Fibroblast of villous mesenchyme (primary cell): ENCODE measurements around the gene CCDC107. TPM values are rescaled to one million over a fixed set of nuclear protein-coding genes. Genes with fewer than 3 reads are reported as not detected.

Source experiments
- DNase-seq: peaks from one replicate; pipeline ENCODE4 v3.0.0-alpha.2; 2010; ENCODE audit warnings: low read depth
- H3K4me3 ChIP-seq: 2 replicates; pipeline ENCODE4 v1.5.1; 2011; ENCODE audit warnings: low read depth, mild to moderate bottlenecking, low read length
- total RNA-seq: library from RNA; depleted of rRNA; stranded (reverse); fragments of >200 nt; gene quantifications from 2 replicates; pipeline ENCODE4 v1.2.3, GENCODE V29; 2012
- TF ChIP-seq, protein P1 (sequence below): IDR thresholded peaks from 2 replicates; pipeline ENCODE4 v1.5.1; 2012; ENCODE audit warnings: low read depth, mild to moderate bottlenecking, low read length; ENCODE audit not compliant: insufficient read depth

CCDC107 gene
- total RNA-seq, 1 donor, result 18.1 TPM

DNA sequence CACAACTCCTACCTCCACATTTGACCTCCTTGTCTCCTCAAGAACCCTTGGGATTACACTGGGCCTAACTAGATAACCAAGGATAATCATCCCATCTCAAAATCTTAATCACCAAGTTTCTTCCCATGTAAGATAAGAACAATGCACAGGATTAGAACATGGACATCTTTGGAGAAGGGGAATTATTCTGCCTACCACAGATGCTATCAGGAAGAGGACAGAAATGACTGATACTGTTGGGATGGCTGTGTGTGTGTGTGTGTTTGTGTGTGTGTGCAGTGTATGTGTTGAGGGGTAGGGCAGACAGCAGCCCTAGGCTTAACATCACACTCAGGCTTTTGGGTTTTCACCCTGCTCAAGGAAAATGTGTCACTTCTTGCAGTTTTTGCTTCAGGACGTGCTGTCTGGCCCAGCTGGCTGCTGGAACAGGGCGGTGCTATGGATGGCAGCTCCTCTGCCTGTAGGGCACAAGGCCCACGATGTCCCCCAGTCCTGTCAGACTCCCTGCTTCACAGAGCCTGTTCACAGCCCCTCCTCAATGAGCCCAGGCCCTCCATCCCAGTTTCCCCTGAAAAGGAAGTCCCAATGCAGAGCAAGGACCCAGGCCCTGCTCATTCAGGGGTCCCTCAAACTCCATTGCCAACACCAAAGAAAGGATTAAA is 23.4 kb downstream of the CCDC107 start:
- no peak for DNase-seq
- TF ChIP-seq, protein P1, sequence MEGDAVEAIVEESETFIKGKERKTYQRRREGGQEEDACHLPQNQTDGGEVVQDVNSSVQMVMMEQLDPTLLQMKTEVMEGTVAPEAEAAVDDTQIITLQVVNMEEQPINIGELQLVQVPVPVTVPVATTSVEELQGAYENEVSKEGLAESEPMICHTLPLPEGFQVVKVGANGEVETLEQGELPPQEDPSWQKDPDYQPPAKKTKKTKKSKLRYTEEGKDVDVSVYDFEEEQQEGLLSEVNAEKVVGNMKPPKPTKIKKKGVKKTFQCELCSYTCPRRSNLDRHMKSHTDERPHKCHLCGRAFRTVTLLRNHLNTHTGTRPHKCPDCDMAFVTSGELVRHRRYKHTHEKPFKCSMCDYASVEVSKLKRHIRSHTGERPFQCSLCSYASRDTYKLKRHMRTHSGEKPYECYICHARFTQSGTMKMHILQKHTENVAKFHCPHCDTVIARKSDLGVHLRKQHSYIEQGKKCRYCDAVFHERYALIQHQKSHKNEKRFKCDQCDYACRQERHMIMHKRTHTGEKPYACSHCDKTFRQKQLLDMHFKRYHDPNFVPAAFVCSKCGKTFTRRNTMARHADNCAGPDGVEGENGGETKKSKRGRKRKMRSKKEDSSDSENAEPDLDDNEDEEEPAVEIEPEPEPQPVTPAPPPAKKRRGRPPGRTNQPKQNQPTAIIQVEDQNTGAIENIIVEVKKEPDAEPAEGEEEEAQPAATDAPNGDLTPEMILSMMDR, result no peak

DNA sequence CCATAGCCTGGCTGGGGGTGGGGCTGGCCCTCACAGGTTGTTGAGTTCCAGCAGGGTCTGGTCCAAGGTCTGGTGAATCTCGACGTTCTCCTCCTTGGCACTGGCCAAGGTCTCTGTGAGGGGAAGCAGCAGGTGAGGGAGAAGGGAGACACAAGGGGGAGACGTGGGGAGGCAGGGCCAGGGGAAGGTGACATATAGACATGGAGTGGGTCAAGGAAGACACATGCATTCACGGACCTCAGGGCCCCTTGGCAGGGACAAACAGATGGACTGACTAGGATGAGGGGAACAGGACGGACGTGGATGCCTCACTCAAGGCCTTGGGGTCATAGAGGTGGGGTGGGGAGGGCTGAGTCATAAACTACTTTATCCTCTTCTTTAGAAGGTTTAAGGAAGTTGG is 24.0 kb downstream of the CCDC107 start:
- no peak for DNase-seq
- TF ChIP-seq, protein P1, result no peak
- no peak overlapping the region for H3K4me3 ChIP-seq

More for the DNA sequence above, 23.4 kb downstream of the CCDC107 start:
- H3K4me3 ChIP-seq, result no peak overlapping the region

DNA sequence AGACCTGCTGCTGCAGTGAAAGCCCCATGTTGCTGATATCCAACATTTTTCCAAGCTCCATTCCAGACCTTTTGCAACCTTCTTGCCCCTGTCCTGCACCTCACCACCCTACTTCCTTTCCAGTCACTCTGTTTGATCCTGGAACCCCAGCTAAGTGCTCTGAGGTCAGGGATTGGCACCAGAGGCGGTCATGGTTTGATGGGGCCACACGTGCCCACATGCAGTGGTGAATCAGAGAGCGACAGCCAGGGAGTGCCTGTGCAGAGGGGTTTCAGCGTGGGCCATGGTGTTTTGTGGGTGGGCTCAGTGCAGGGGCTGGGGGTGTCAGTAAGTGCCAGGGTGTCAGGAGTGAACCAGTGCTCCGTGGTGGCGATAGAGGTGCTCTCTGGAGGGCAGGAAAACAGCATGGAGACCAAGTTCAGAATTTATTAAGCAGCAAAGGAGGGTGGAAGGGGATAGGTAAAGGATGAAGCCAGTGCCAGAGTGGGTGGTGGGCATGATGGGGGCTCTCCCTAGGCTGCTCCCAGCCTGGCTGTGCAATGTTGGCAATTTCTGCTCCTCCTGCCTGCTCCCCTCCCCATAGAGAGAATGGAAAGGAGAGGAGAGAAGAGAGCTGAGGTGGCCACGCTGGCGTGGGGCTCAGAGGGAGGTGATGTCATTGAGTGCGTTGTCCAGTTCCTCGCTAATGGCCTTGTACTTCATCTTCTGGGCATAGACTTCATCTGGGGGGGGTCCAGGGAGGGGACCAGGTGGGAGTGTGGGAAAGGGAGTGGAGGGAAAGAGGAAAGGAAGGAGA is 24.6 kb downstream of the CCDC107 start:
- TF ChIP-seq, protein P1, result no peak
- no peak for DNase-seq
- H3K4me3 ChIP-seq, result no peak overlapping the region

DNA sequence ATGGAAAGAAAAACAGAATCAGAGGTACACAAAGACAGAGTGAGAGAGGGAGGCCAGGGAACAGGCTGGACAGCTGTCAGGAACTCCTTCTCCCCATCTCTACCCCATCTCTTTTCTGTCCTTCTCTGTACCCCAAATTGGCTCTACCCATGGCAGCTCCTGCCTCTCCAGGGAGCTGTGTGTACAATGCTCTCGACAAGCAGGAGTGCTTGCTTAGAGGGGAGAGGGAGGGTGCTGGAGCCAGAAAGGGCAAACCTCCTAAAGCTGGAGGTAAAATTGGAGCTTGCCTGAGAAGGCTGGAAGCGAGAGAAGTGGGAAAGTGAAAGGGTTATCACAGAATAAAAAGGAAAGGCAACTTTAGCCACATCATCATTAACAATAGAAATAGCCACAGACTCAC is 25.2 kb downstream of the CCDC107 start:
- DNase-seq, result no peak
- H3K4me3 ChIP-seq, result no peak overlapping the region
- TF ChIP-seq, protein P1, result no peak

DNA sequence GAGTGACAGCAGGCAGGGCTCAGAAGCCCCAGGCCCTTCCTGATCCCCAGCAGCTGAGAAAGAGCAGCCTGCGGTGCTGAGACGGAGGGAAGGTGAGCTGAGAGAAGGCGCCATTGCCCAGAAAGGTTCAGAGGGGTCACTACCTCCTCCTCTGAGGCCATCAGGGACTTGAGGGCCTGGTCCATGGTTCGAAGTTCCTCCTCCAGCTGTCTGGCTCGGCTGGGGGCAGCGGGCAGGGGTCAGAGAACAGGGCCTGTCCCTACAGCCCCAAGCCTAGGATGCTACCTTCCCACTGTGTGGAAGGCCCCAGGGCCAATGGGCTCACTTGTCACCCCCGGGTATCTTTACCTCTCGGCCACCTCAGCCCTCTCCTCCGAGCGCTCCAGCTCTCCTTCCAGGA is 26.8 kb downstream of the CCDC107 start:
- no peak for DNase-seq
- TF ChIP-seq, protein P1, result no peak
- H3K4me3 ChIP-seq, result no peak overlapping the region

DNA sequence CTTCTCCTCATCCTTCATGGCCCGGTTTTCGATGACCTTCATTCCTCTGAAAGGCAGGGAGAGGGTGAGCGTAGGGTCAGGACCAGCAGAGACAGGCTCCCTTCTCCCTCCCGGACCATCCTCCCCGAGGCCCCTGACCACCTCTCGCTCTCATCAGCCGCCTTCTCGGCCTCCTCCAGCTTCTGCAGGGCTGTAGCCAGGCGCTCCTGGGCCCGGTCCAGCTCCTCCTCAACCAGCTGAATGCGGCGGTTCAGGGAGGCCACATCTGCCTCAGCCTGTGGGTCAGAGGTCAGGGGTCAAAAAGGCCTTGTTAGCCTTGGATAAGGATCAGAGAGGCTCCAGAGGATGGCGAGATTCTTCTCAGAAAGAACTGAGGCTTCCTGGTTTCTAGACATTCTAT is 27.4 kb downstream of the CCDC107 start:
- TF ChIP-seq, protein P1, result no peak
- H3K4me3 ChIP-seq, result no peak overlapping the region
- DNase-seq, result no peak
